ENCODE measurements around the gene TAAR6.
"Not testable (repeated sequence)": the region's sequence is repeated elsewhere in the genome, so short reads cannot be mapped to it uniquely, and the experiment has no call there.

TAAR6 gene

GRCh38 chr6:132552372-132552771, 17.8 kb upstream of the TAAR6 start, which contains the start of gene TAAR8:
Gene TAAR8 (plus strand): TSS chr6:132552672. CDS start chr6:132552693, 21 bp downstream.
- no peak within 1 kb of the TSS for H3K4me3 ChIP-seq (ENCODE audit: low read depth, low read length)
- TF ChIP-seq CTCF (IDR thresholded peaks at IDR 0.05; ENCODE audit: control insufficient read depth, extremely low read depth, insufficient read depth), result no peak
- DNase-seq (ENCODE audit: low read depth), result no peak

- H3K4me3 ChIP-seq (ENCODE audit: low read depth, low read length); DNase-seq (ENCODE audit: low read depth): not testable (repeated sequence)
These were observed 10.0 kb upstream of the TAAR6 start for GRCh38 chr6:132560087-132560486.

DNA sequence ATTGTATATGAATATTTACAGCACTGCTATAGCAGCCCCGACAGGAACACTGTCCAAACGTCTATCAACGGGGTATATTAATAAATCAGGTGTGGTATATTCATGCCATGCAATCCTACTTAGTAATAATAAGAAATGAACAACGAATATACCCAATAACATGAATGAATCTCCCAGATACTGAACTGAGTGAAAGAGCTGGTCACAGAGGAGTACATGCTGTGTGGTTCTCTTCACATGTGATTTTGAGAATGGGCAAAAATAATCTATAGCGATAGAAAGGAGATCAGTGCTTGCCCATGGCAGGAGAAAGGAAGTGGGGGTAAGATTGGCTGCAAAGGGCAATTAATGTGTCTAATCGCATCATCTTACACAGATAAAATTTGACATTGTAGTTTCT, 3.7 kb upstream of the TAAR6 start:
- no peak for TF ChIP-seq CTCF (IDR thresholded peaks at IDR 0.05; ENCODE audit: control insufficient read depth, extremely low read depth, insufficient read depth)
- no peak for DNase-seq (ENCODE audit: low read depth)
- no peak overlapping the region for H3K4me3 ChIP-seq (ENCODE audit: low read depth, low read length)

- no peak overlapping the region for H3K4me3 ChIP-seq (ENCODE audit: low read depth, low read length)
- no peak for TF ChIP-seq CTCF (IDR thresholded peaks at IDR 0.05; ENCODE audit: control insufficient read depth, extremely low read depth, insufficient read depth)
- DNase-seq (ENCODE audit: low read depth), result no peak
These were observed 2.6 kb upstream of the TAAR6 start for GRCh38 chr6:132567566-132567965.

DNA sequence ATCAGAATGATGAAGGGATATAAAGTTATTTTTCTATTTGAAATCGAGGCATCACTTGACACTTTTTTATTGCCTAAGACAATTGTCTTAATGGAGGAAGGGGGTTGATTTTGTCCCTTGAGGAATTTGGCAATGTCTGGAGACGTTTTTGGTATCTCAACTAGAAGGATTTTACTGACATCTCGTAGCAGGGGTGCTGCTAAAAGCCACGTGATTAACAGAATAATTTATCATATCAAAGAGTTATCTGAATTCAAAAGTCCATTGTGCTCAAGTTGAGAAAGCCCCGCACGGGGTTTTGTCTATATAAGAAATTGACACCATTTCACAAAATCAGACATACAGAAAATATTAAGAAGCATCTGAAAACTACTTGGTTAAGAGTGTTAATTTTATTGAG, 1.5 kb upstream of the TAAR6 start:
- DNase-seq (ENCODE audit: low read depth), result no peak
- no peak for TF ChIP-seq CTCF (IDR thresholded peaks at IDR 0.05; ENCODE audit: control insufficient read depth, extremely low read depth, insufficient read depth)

DNA sequence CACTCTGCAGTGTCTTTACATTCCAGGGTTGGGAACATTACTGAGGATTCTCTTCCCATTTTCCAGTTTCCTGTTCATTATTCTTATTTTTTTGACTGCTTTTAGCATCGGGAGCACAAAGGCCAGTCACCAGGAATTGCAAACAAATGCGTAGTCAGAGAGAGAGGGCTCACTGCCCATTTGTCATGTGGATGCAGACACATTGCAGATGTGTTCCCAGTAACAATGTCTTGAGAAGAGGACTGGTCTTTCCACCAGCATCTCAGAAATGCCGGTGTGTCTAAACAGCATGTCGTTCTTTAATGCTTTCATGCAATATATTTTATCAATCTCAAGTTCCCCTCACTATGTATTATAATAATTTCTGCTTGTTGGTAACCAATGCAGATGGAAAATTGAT, 952 bp upstream of the TAAR6 start:
- no peak for DNase-seq (ENCODE audit: low read depth)
- TF ChIP-seq CTCF (IDR thresholded peaks at IDR 0.05; ENCODE audit: control insufficient read depth, extremely low read depth, insufficient read depth), result no peak
- H3K4me3 ChIP-seq (ENCODE audit: low read depth, low read length), result no peak overlapping the region

More for the DNA sequence above, 1.5 kb upstream of the TAAR6 start:
- H3K4me3 ChIP-seq (ENCODE audit: low read depth, low read length), result no peak overlapping the region

GRCh38 chr6:132571774-132572173, 1.7 kb downstream of the TAAR6 start:
- no peak for DNase-seq (ENCODE audit: low read depth)
- TF ChIP-seq CTCF (IDR thresholded peaks at IDR 0.05; ENCODE audit: control insufficient read depth, extremely low read depth, insufficient read depth), result no peak

More at GRCh38 chr6:132571774-132572173, 1.7 kb downstream of the TAAR6 start:
- H3K4me3 ChIP-seq (ENCODE audit: low read depth, low read length), result no peak overlapping the region

Measured in LNCaP clone FGC (cell line).